Astrocyte of the cerebellum (primary cell): ENCODE measurements around the gene MPEG1.
A peak's percentile ranks its signal among the peaks of the same experiment; 100 is the strongest.

Source experiments
- DNase-seq: peaks from one replicate; pipeline ENCODE4 v3.0.0-alpha.2; 2011; ENCODE audit warnings: low read depth
- H3K4me3 ChIP-seq: 2 replicates; pipeline ENCODE4 v1.5.1; 2011; ENCODE audit warnings: mild to moderate bottlenecking, low read depth, low read length, moderate library complexity
- in situ Hi-C: cut with HindIII; loops from 2 replicates; pipeline ENCODE4 v1.10.0; 2017; ENCODE audit warnings: low sequenced_read_pairs
- TF ChIP-seq, protein P1 (sequence below): IDR thresholded peaks from 2 replicates; pipeline ENCODE4 v1.5.1; 2012; ENCODE audit warnings: low read length, low read depth, moderate library complexity, mild to moderate bottlenecking; ENCODE audit errors: missing control alignments

Gene MPEG1

GRCh38 chr11:59187587-59187986 is 25.1 kb downstream of the MPEG1 start:
- in situ Hi-C loops = no loop called here
- H3K4me3 ChIP-seq = no peak overlapping the region
- TF ChIP-seq, protein P1, sequence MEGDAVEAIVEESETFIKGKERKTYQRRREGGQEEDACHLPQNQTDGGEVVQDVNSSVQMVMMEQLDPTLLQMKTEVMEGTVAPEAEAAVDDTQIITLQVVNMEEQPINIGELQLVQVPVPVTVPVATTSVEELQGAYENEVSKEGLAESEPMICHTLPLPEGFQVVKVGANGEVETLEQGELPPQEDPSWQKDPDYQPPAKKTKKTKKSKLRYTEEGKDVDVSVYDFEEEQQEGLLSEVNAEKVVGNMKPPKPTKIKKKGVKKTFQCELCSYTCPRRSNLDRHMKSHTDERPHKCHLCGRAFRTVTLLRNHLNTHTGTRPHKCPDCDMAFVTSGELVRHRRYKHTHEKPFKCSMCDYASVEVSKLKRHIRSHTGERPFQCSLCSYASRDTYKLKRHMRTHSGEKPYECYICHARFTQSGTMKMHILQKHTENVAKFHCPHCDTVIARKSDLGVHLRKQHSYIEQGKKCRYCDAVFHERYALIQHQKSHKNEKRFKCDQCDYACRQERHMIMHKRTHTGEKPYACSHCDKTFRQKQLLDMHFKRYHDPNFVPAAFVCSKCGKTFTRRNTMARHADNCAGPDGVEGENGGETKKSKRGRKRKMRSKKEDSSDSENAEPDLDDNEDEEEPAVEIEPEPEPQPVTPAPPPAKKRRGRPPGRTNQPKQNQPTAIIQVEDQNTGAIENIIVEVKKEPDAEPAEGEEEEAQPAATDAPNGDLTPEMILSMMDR = no peak
- no peak for DNase-seq

GRCh38 chr11:59187035-59187434 is 25.7 kb downstream of the MPEG1 start:
- TF ChIP-seq, protein P1 = no peak
- in situ Hi-C loops = no loop called here
- no peak for DNase-seq

DNA sequence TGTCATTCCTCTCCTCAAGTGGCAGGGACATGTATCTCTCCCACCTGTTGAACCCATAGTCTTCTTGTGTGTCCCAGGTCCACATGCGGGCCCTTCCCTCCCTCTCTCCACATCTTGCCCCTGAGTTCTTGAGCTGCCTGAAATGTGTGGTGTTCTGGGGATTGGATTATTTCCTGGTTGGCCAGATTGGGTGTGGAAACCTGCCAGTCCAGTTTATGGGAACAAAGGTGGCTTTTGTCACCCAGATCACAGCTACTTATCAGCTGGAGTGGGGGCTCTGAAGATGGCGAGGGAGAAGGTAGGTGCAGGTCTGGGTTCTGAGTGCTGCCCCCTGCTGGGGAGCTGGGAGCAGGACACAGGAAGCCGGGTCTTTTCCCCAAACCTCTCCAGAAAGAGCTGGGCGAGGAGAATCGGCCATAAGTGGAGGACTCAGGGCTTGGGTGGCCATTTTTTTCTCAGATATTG is 26.6 kb downstream of the MPEG1 start:
- no peak overlapping the region for H3K4me3 ChIP-seq
- no peak for DNase-seq
- in situ Hi-C loops = no loop called here
- TF ChIP-seq, protein P1 = peak; percentile 36

More at GRCh38 chr11:59187035-59187434, 25.7 kb downstream of the MPEG1 start:
- H3K4me3 ChIP-seq = no peak overlapping the region

GRCh38 chr11:59185386-59185945 is 27.3 kb downstream of the MPEG1 start:
- H3K4me3 ChIP-seq = no peak overlapping the region
- in situ Hi-C loops = no loop called here
- DNase-seq = no peak
- TF ChIP-seq, protein P1 = no peak

GRCh38 chr11:59184691-59185339 is 27.9 kb downstream of the MPEG1 start:
- in situ Hi-C loops = no loop called here
- no peak overlapping the region for H3K4me3 ChIP-seq
- no peak for DNase-seq
- TF ChIP-seq, protein P1 = no peak

DNA sequence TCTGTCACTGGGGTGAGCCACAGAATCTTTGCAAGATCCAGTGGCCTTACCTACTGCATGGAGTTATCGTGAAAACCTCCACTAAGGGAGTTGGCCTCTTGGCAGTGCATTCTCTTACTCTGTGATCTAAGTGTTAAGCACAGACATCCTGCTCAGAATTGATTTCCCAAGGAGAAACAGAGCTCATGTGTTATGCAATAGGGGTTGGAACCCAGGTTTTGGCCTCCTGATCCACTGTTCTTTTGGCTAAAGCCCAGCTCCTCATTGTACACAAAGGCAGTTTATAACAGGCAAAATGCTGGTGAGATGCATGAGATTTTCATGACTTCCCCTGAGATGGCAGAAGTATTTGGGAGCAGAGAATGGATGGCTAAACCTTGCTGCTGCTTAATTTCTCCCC is 29.0 kb downstream of the MPEG1 start:
- in situ Hi-C loops = no loop called here
- DNase-seq = peak; percentile 11
- no peak overlapping the region for H3K4me3 ChIP-seq
- TF ChIP-seq, protein P1 = no peak
